HepG2 (cell line): ENCODE measurements around the gene FOXS1. TPM values are rescaled to one million over a fixed set of nuclear protein-coding genes. Genes with fewer than 3 reads are reported as not detected.
A peak's percentile ranks its signal among the peaks of the same experiment; 100 is the strongest.

ENCODE experiments used
- ATAC-seq: fragments of 200-7000 bp; cut with Tn5 transposase; 3 replicates; pipeline ENCODE4 v1.9.1; 2020; ENCODE audit warnings: mild to moderate bottlenecking, moderate library complexity
- BruUV-seq: library from RNA; stranded (reverse); fragments of 400-500 nt; replicated peaks from 2 replicates; lab custom pipeline; 2021; lab: Mats Ljungman, UMichigan
- CTCF ChIA-PET: fragments of 300-600 bp; formaldehyde crosslinking; extraction: SDS; loops from one replicate; lab custom pipeline; 2021; ENCODE audit warnings: low total read pairs, inconsistent platforms, low intra/inter-chr PET ratio; lab: Yijun Ruan, JAX
- POLR2A ChIA-PET: fragments of 350-600 bp; sonication (Branson Sonifier 250); formaldehyde crosslinking; loops from one replicate; lab custom pipeline; 2020; ENCODE audit warnings: antibody characterized with exemption, inconsistent platforms; lab: Yijun Ruan, JAX
- DNase-seq: peaks from one replicate; pipeline ENCODE4 v3.0.0-alpha.2; 2015; ENCODE audit warnings: low spot score
- FAIRE-seq: peaks from 3 replicates; lab custom pipeline; 2011; peaks lifted over from hg19 to GRCh38; lab: Jason Lieb, UNC
- H2AFZ ChIP-seq: one replicate; pipeline ENCODE4 v1.6.1; 2011; ENCODE audit warnings: low read length, inconsistent platforms
- H3K27ac ChIP-seq: fragments of 300-600 bp; 3 replicates; pipeline ENCODE4 v1.8.0; 2011; ENCODE audit warnings: mixed run types, mild to moderate bottlenecking, mixed read lengths, low read length, inconsistent platforms; ENCODE audit not compliant: insufficient read depth; ENCODE audit errors: extremely low read length
- H3K27me3 ChIP-seq, 2 experiments: fragments of 200-600 bp in 1 of 2; 2 replicates in 1 of 2; 3 replicates in 1 of 2; pipeline versions ENCODE4 v1.6.0 to v1.8.0; 2011; ENCODE audit warnings: low read length in 2 of 2, mild to moderate bottlenecking in 2 of 2, moderate library complexity in 2 of 2, inconsistent platforms in 1 of 2; ENCODE audit not compliant: insufficient read depth in 2 of 2, control insufficient read depth in 1 of 2
- H3K36me3 ChIP-seq, 2 experiments: fragments of 200-600 bp in 1 of 2; replicated peaks in 1 of 2; 2 replicates in 1 of 2; 3 replicates in 1 of 2; pipeline versions ENCODE4 v1.5.1 to v1.8.0; 2011; ENCODE audit warnings: low read length in 2 of 2, inconsistent platforms in 1 of 2; ENCODE audit not compliant: insufficient read depth in 2 of 2, control insufficient read depth in 1 of 2
- H3K4me1 ChIP-seq: 2 replicates; pipeline ENCODE4 v1.5.1; 2012; ENCODE audit warnings: low read length, inconsistent platforms; ENCODE audit not compliant: insufficient read depth
- H3K4me2 ChIP-seq: 2 replicates; pipeline ENCODE4 v1.6.0; 2011; ENCODE audit warnings: low read depth, low read length, inconsistent platforms
- H3K4me3 ChIP-seq, 3 experiments: fragments of 200-600 bp in 1 of 3; sonication (generic), shearing (Covaris generic) in 1 of 3; replicated peaks in 1 of 3; 2 replicates each; pipeline ENCODE4 v1.5.1; 2011 to 2016; ENCODE audit warnings: low read length in 3 of 3, inconsistent platforms in 2 of 3, low read depth in 2 of 3, mild to moderate bottlenecking in 2 of 3, control low read depth in 1 of 3, mixed read lengths in 1 of 3; ENCODE audit not compliant: insufficient read depth in 1 of 3
- H3K79me2 ChIP-seq: one replicate; pipeline ENCODE4 v1.6.1; 2011; ENCODE audit warnings: low read length, inconsistent platforms; ENCODE audit not compliant: insufficient read depth
- H3K9ac ChIP-seq: 2 replicates; pipeline ENCODE4 v1.6.0; 2011; ENCODE audit warnings: mild to moderate bottlenecking, low read depth, low read length, inconsistent platforms; ENCODE audit not compliant: insufficient read depth
- H3K9me3 ChIP-seq: 2 replicates; pipeline ENCODE4 v1.5.1; 2012; ENCODE audit warnings: mild to moderate bottlenecking, low read length
- H4K20me1 ChIP-seq: 2 replicates; pipeline ENCODE4 v1.6.0; 2011; ENCODE audit warnings: inconsistent platforms, mild to moderate bottlenecking, low read length, moderate library complexity; ENCODE audit not compliant: insufficient read depth
- EZH2 ChIP-seq: conservative IDR thresholded peaks from 2 replicates; pipeline ENCODE4 v1.6.1; 2012; ENCODE audit warnings: mild to moderate bottlenecking, low read depth, low read length, moderate library complexity
- NR2C2 ChIP-seq: sonication (generic); formaldehyde crosslinking; IDR thresholded peaks from 2 replicates; pipeline ENCODE4 v1.4.0; 2020; ENCODE audit warnings: missing genetic modification reagents, mild to moderate bottlenecking, moderate library complexity, borderline replicate concordance
- TMF1 ChIP-seq: sonication (generic); formaldehyde crosslinking; IDR thresholded peaks from 2 replicates; pipeline ENCODE4 v1.8.1; 2022; ENCODE audit warnings: low read depth, missing genetic modification reagents
- ZEB1 ChIP-seq: IDR thresholded peaks from 2 replicates; pipeline ENCODE4 v1.6.1; 2012; ENCODE audit warnings: mild to moderate bottlenecking, low read depth, inconsistent platforms; ENCODE audit not compliant: insufficient replicate concordance
- ZNF143 ChIP-seq: sonication (generic); formaldehyde crosslinking; IDR thresholded peaks from 2 replicates; pipeline ENCODE4 v1.4.0; 2020; ENCODE audit warnings: missing genetic modification reagents
- WGBS: methylation state at CpG from one replicate; pipeline ENCODE4 v1.1.6; 2017; ENCODE audit warnings: low lambda C conversion rate; 5-methylcytosine and 5-hydroxymethylcytosine counted together
- in situ Hi-C: cut with HindIII; loops from 2 replicates; pipeline ENCODE4 v1.10.0; 2017; ENCODE audit warnings: low pct_unique_long_range_greater_than_20kb; ENCODE audit not compliant: extremely low pct_ligation_motif_present
- intact Hi-C: fragments of 100-400 bp; cut with micrococcal nuclease; formaldehyde crosslinking; loops from one replicate; pipeline ENCODE4 v1.10.0; 2022; ENCODE audit not compliant: unreplicated experiment
- polyA plus RNA-seq, 8 experiments: library from polyadenylated mRNA; depleted of rRNA in 3 of 8; stranded (reverse) in 7 of 8; unstranded in 1 of 8; fragments of >200 nt; fragmentation: Illumina TruSeq in 4 of 8; extraction: Trizol in 4 of 8; gene quantifications; 2 replicates each; pipeline versions ENCODE4 v1.2.1 to v1.2.3, GENCODE V29; 2011 to 2016; ENCODE audit warnings: low read depth in 4 of 8, missing spikeins in 1 of 8, mixed read lengths in 1 of 8; ENCODE audit not compliant: insufficient read depth in 1 of 8
- total RNA-seq, 5 experiments: library from RNA; depleted of rRNA; stranded (reverse); fragments of >200 nt; fragmentation: Illumina TruSeq; extraction: Trizol; gene quantifications; 2 replicates each; pipeline ENCODE4 v1.2.3, GENCODE V29; 2016; ENCODE audit warnings: low read depth in 1 of 5
- TF ChIP-seq, protein P1 (sequence below): sonication (generic); formaldehyde crosslinking; IDR thresholded peaks from 2 replicates; pipeline ENCODE4 v1.4.0; 2020; ENCODE audit warnings: missing genetic modification reagents, borderline replicate concordance
- TF ChIP-seq, protein P2 (sequence below): sonication (generic); formaldehyde crosslinking; IDR thresholded peaks from one replicate; pipeline ENCODE4 v1.5.1; 2020; ENCODE audit warnings: mild to moderate bottlenecking, missing genetic modification reagents; ENCODE audit errors: not compliant biosample characterization

The FOXS1 gene
- total and polyA plus RNA-seq, 2 of the 13 experiments (the other 11 are each of a cell fraction or from before 2014, with no cell fraction given) = not detected

DNA sequence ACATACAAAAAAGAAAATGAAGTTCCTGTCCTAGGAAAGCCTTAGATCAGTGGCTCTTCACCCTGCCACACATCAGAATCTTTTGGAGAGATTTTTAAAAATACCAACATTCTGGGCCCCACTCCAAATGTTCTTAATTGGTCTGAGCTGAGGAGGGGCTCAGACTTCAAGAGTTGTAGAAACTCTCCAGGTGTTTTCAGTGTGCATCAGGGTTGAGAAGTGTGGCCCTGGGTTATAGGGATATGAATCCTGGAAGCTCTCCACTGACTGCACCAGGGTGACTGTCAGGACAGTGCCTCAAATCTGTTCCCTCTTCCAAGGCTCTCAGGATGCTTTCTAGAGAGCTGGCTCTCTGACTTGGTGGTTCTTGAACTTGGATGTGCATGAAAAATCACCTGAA lies 31.8 kb downstream of the FOXS1 start (continued):
- TF ChIP-seq, protein P1, sequence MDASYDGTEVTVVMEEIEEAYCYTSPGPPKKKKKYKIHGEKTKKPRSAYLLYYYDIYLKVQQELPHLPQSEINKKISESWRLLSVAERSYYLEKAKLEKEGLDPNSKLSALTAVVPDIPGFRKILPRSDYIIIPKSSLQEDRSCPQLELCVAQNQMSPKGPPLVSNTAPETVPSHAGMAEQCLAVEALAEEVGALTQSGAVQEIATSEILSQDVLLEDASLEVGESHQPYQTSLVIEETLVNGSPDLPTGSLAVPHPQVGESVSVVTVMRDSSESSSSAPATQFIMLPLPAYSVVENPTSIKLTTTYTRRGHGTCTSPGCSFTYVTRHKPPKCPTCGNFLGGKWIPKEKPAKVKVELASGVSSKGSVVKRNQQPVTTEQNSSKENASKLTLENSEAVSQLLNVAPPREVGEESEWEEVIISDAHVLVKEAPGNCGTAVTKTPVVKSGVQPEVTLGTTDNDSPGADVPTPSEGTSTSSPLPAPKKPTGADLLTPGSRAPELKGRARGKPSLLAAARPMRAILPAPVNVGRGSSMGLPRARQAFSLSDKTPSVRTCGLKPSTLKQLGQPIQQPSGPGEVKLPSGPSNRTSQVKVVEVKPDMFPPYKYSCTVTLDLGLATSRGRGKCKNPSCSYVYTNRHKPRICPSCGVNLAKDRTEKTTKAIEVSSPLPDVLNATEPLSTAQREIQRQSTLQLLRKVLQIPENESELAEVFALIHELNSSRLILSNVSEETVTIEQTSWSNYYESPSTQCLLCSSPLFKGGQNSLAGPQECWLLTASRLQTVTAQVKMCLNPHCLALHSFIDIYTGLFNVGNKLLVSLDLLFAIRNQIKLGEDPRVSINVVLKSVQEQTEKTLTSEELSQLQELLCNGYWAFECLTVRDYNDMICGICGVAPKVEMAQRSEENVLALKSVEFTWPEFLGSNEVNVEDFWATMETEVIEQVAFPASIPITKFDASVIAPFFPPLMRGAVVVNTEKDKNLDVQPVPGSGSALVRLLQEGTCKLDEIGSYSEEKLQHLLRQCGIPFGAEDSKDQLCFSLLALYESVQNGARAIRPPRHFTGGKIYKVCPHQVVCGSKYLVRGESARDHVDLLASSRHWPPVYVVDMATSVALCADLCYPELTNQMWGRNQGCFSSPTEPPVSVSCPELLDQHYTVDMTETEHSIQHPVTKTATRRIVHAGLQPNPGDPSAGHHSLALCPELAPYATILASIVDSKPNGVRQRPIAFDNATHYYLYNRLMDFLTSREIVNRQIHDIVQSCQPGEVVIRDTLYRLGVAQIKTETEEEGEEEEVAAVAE (CRISPR knock-in tag) = no peak

DNA sequence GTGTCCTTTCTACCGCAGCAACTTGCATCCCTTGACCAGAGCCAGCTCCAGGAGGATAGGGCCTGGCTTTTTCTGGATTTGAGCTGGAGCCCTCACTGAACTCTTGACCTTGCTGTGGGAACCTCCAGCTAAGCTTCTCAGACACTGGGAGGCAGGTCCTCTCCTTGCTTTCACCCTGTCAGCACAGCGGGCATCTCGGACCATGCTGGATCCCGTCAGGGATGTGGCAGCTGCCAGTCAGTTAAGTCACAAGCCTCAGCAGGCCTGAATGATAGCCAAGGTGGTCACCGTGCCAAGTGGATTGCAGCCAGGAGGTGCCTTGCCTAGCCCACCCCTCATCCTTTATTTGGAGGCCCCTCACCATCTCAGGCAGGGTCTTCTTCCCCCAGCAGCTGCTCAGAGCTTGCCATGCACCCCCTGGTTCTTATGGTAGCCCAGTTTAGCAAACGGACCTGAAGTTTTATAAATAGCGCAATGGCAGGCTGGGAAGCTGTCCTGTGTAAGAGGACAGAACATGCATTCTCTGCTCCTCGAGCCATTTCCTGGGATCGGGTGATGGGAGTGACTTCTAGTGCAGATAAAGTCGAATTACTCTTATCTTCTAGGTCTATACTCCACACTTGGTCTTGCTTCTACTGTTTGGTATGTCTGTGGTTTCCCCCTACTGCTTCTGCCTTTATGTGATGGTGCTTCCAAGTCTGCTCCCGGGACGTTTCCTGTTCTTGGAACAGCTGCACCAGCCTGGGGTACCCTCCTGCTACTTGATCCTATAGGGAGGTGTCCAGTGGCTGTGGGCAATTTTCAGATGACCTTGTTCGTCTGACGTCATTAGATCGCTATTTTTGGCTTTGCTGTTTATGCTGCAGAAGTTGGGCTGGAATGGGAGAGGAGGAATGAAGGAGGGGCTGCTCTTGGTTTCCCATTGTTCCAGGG lies 33.3 kb downstream of the FOXS1 start:
- FAIRE-seq (peak; percentile 30), DNase-seq (no peak), ATAC-seq (no peak)
- no peaks in the 10 kb centered on the region for H3K27me3 ChIP-seq
- 54% methylated on average over 15 of the region's 15 CpGs for WGBS
- no peak overlapping the region for H3K4me2 ChIP-seq
- POLR2A ChIA-PET = no interaction called here
- H3K79me2 ChIP-seq = no peaks in the 10 kb centered on the region
- no peak overlapping the region for H3K4me3 ChIP-seq
- H4K20me1 ChIP-seq = no peaks in the 10 kb centered on the region
- no TSS peak for BruUV-seq
- H3K9me3 ChIP-seq = no peaks in the 10 kb centered on the region
- H3K36me3 ChIP-seq = no peaks in the 10 kb centered on the region
- H3K27ac ChIP-seq = no peak overlapping the region
- intact Hi-C loops (no loop called here), in situ Hi-C loops (no loop called here)
- H3K4me1 ChIP-seq = no peaks in the 10 kb centered on the region
- no peak overlapping the region for H2AFZ ChIP-seq
- CTCF ChIA-PET = no interaction called here
- no peak overlapping the region for H3K9ac ChIP-seq
- 0 out of 2 replicates have a peak, but pooled peaks have one; percentile 15 for TF ChIP-seq ZNF143 (CRISPR knock-in tag)
- TF ChIP-seq, protein P2, sequence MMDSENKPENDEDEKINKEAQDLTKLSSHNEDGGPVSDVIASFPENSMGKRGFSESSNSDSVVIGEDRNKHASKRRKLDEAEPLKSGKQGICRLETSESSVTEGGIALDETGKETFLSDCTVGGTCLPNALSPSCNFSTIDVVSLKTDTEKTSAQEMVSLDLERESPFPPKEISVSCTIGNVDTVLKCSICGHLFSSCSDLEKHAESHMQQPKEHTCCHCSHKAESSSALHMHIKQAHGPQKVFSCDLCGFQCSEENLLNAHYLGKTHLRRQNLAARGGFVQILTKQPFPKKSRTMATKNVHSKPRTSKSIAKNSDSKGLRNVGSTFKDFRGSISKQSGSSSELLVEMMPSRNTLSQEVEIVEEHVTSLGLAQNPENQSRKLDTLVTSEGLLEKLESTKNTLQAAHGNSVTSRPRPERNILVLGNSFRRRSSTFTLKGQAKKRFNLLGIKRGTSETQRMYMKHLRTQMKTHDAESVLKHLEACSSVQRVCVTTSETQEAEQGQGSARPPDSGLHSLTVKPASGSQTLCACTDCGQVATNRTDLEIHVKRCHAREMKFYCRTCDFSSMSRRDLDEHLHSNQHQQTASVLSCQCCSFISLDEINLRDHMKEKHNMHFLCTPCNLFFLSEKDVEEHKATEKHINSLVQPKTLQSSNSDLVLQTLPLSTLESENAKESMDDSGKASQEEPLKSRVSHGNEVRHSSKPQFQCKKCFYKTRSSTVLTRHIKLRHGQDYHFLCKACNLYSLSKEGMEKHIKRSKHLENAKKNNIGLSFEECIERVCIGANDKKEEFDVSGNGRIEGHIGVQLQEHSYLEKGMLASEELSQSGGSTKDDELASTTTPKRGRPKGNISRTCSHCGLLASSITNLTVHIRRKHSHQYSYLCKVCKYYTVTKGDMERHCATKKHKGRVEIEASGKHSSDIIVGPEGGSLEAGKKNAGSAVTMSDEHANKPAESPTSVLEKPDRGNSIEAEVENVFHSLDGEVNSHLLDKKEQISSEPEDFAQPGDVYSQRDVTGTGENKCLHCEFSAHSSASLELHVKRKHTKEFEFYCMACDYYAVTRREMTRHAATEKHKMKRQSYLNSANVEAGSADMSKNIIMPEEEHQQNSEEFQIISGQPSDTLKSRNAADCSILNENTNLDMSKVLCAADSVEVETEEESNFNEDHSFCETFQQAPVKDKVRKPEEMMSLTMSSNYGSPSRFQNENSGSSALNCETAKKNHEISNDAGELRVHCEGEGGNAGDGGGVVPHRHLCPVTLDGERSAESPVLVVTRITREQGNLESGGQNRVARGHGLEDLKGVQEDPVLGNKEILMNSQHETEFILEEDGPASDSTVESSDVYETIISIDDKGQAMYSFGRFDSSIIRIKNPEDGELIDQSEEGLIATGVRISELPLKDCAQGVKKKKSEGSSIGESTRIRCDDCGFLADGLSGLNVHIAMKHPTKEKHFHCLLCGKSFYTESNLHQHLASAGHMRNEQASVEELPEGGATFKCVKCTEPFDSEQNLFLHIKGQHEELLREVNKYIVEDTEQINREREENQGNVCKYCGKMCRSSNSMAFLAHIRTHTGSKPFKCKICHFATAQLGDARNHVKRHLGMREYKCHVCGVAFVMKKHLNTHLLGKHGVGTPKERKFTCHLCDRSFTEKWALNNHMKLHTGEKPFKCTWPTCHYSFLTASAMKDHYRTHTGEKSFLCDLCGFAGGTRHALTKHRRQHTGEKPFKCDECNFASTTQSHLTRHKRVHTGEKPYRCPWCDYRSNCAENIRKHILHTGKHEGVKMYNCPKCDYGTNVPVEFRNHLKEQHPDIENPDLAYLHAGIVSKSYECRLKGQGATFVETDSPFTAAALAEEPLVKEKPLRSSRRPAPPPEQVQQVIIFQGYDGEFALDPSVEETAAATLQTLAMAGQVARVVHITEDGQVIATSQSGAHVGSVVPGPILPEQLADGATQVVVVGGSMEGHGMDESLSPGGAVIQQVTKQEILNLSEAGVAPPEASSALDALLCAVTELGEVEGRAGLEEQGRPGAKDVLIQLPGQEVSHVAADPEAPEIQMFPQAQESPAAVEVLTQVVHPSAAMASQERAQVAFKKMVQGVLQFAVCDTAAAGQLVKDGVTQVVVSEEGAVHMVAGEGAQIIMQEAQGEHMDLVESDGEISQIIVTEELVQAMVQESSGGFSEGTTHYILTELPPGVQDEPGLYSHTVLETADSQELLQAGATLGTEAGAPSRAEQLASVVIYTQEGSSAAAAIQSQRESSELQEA (CRISPR knock-in tag) = no peak
- TF ChIP-seq ZEB1 = no peak
- no peak for TF ChIP-seq TMF1 (CRISPR knock-in tag)
- TF ChIP-seq EZH2 = no peak
- TF ChIP-seq NR2C2 (CRISPR knock-in tag) = no peak
